Head of caudate nucleus (tissue), 42 donors: Measurements from ENCODE around the gene RBM10.

ENCODE experiments used
- DNase-seq, 42 donors: peaks; one replicate each; pipeline versions ENCODE4 v3.0.0 to v3.0.0-alpha.2; 2020 to 2021; ENCODE audit warnings: mixed read lengths in 7 of 42
- intact Hi-C: fragments of 100-400 bp; cut with DNase I; formaldehyde crosslinking; loops from one replicate; pipeline ENCODE4 v1.15.0; 2022

Gene RBM10

GRCh38 chrX:47224896-47225290, 79.9 kb downstream of the RBM10 start:
- no peak for DNase-seq
- intact Hi-C loops, result no loop called here

- intact Hi-C loops, result no loop called here
- no peak for DNase-seq
Measured at GRCh38 chrX:47226071-47226470, 81.0 kb downstream of the RBM10 start.

- intact Hi-C loops, result no loop called here
- DNase-seq, result no peak
Measured at GRCh38 chrX:47226531-47227333, 81.7 kb downstream of the RBM10 start.

GRCh38 chrX:47227334-47227583, 82.2 kb downstream of the RBM10 start:
- DNase-seq, result no peak
- intact Hi-C loops, result no loop called here

GRCh38 chrX:47228550-47229270, 83.7 kb downstream of the RBM10 start:
- intact Hi-C loops, result no loop called here
- peak in 1 of 42 donors; percentile 10 for DNase-seq

- intact Hi-C loops, result no loop called here
- DNase-seq, result peak in 3 of 42 donors; percentile 7 to 33 (median 23)
Measured at GRCh38 chrX:47229427-47229826, 84.4 kb downstream of the RBM10 start.

GRCh38 chrX:47230136-47230868, 85.3 kb downstream of the RBM10 start:
- intact Hi-C loops, result no loop called here
- peak in 2 of 42 donors; percentile 10 to 15 for DNase-seq

GRCh38 chrX:47231167-47231566, 86.1 kb downstream of the RBM10 start:
- intact Hi-C loops, result no loop called here
- DNase-seq, result peak in 2 of 42 donors; percentile 1 to 4

GRCh38 chrX:47232197-47232802, 87.3 kb downstream of the RBM10 start:
- intact Hi-C loops, result loop anchor here (1.0 kb wide), 1 partner anchor 13 kb away; no protein-coding TSS in a partner anchor
- DNase-seq, result peak in 4 of 42 donors; percentile 9 to 27 (median 16)

- peak; percentile 17 to 83 (median 60) for DNase-seq
- intact Hi-C loops, result loop anchor here (1.0 kb wide), 1 partner anchor 14 kb away; no protein-coding TSS in a partner anchor
Measured at GRCh38 chrX:47232803-47233332, 87.8 kb downstream of the RBM10 start, which contains the start of gene USP11. USP11 (plus strand) TSS chrX:47233009; CDS start chrX:47233044, 35 bp downstream.

GRCh38 chrX:47233333-47234113, 88.5 kb downstream of the RBM10 start:
- DNase-seq, result peak; percentile 83 to 97 (median 93)
- intact Hi-C loops, result no loop called here

GRCh38 chrX:47234583-47234982, 89.6 kb downstream of the RBM10 start:
- intact Hi-C loops, result no loop called here

GRCh38 chrX:47235691-47236103, 90.7 kb downstream of the RBM10 start:
- DNase-seq, result no peak
- intact Hi-C loops, result no loop called here

More at GRCh38 chrX:47234583-47234982, 89.6 kb downstream of the RBM10 start:
- DNase-seq, result no peak
